GM12878 (cell line): ENCODE data around the gene GAL3ST2.

ENCODE experiments used
- CTCF ChIP-seq, 3 experiments: IDR thresholded peaks in 2 of 3; conservative IDR thresholded peaks in 1 of 3; 2 replicates each; pipeline ENCODE4 v1.5.1; 2011; ENCODE audit warnings: low read depth in 3 of 3, low read length in 3 of 3, mild to moderate bottlenecking in 3 of 3, control low read depth in 2 of 3, moderate library complexity in 2 of 3, inconsistent platforms in 1 of 3, mixed read lengths in 1 of 3; ENCODE audit not compliant: control insufficient read depth in 2 of 3, insufficient read depth in 1 of 3; ENCODE audit errors: extremely low read depth in 1 of 3
- DPF2 ChIP-seq: fragments of 450-650 bp; IDR thresholded peaks from 2 replicates; pipeline ENCODE4 v1.6.1; 2017; ENCODE audit warnings: mild to moderate bottlenecking
- IRF4 ChIP-seq: IDR thresholded peaks from 2 replicates; pipeline ENCODE4 v1.6.1; 2011; ENCODE audit warnings: low read depth, low read length
- NR2C1 ChIP-seq: fragments of 450-650 bp; IDR thresholded peaks from 2 replicates; pipeline ENCODE4 v1.6.1; 2017; ENCODE audit warnings: antibody characterized with exemption, mild to moderate bottlenecking, moderate library complexity
- POLR2AphosphoS5 ChIP-seq: IDR thresholded peaks from 2 replicates; pipeline ENCODE4 v1.6.1; 2011; ENCODE audit warnings: mild to moderate bottlenecking, low read length, inconsistent platforms
- PRDM15 ChIP-seq: fragments of 450-650 bp; formaldehyde crosslinking; IDR thresholded peaks from 2 replicates; pipeline ENCODE4 v1.4.0; 2020; ENCODE audit warnings: mild to moderate bottlenecking, moderate library complexity
- TF ChIP-seq, protein P1 (sequence below): IDR thresholded peaks from 2 replicates; pipeline ENCODE4 v1.6.1; 2012; ENCODE audit warnings: low read depth, low read length, improper control_type of control experiment

- TF ChIP-seq DPF2, result no peak
- TF ChIP-seq, protein P1, sequence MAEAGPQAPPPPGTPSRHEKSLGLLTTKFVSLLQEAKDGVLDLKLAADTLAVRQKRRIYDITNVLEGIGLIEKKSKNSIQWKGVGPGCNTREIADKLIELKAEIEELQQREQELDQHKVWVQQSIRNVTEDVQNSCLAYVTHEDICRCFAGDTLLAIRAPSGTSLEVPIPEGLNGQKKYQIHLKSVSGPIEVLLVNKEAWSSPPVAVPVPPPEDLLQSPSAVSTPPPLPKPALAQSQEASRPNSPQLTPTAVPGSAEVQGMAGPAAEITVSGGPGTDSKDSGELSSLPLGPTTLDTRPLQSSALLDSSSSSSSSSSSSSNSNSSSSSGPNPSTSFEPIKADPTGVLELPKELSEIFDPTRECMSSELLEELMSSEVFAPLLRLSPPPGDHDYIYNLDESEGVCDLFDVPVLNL, result no peak
- no peak for TF ChIP-seq POLR2AphosphoS5
- no peak for TF ChIP-seq IRF4
- TF ChIP-seq PRDM15 (CRISPR knock-in tag), result no peak
- TF ChIP-seq NR2C1, result no peak
- no peak for TF ChIP-seq CTCF (IDR thresholded peaks at IDR 0.05 in 2 of 3, conservative IDR thresholded peaks at IDR 0.05 in 1 of 3; ENCODE audit: control insufficient read depth in 2 of 3, extremely low read depth in 1 of 3, insufficient read depth in 1 of 3, low read depth in 3 of 3, low read length in 3 of 3)
These were observed 68.4 kb downstream of the GAL3ST2 start for GRCh38 chr2:241844831-241845578.
